Measurements from ENCODE around the gene MPIG6B.

The MPIG6B gene, protein sequence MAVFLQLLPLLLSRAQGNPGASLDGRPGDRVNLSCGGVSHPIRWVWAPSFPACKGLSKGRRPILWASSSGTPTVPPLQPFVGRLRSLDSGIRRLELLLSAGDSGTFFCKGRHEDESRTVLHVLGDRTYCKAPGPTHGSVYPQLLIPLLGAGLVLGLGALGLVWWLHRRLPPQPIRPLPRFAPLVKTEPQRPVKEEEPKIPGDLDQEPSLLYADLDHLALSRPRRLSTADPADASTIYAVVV

DNA sequence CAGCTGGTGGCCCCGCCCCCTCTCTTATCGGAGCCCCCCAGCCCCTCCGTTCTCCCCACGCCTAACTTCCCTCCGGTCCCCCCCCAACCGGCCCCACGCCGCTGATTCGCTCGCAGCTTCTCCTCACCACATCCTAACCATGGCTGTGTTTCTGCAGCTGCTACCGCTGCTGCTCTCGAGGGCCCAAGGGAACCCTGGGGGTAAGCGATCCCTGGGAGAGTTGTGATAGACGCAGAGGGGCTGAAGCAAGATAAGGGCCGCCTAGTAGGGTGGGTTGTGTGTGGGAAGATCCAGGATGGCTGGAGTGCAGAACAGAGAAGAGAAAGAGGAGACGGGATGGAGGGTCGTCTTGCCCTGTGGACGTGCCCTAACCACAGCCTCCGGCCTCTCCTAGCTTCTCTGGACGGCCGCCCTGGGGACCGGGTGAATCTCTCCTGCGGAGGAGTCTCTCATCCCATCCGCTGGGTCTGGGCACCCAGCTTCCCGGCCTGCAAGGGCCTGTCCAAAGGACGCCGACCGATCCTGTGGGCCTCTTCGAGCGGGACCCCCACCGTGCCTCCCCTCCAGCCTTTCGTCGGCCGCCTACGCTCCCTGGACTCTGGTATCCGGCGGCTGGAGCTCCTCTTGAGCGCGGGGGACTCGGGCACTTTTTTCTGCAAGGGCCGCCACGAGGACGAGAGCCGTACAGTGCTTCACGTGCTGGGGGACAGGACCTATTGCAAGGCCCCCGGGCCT lies at the start of gene MPIG6B:
MPIG6B (plus strand) TSS at position 129 of the 735 bp plus-strand sequence; CDS start at position 140, 11 bp downstream.
- DNase-seq = no peak

DNA sequence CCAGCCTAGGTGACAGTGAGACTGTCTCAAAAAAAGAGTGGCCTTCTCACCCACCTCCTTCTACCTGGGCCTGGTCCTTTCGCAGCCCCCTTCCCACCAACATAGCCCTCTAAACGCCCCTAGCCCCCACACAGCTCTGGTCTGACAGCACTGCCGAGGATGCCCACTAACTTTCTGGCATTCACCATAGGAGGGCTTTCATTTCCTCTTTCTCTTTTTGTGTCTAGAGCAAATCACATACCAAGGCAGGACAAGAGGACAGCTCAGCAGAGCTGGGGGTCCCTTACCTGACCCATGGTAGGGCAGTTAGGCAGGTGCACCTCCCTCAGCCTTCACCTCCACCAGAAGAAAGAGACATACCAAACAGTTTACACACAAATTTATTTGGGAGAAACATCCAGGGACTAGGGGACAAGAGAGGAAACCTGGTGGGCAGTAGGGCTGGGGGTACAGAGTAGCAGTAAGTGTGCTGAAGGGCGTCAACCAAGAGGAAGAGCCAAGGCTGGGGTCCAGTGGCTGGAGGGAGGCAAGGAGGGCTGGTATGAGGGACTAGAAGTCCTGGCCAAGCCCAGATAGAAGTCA lies 46.8 kb upstream of the MPIG6B start:
- DNase-seq = no peak

DNA sequence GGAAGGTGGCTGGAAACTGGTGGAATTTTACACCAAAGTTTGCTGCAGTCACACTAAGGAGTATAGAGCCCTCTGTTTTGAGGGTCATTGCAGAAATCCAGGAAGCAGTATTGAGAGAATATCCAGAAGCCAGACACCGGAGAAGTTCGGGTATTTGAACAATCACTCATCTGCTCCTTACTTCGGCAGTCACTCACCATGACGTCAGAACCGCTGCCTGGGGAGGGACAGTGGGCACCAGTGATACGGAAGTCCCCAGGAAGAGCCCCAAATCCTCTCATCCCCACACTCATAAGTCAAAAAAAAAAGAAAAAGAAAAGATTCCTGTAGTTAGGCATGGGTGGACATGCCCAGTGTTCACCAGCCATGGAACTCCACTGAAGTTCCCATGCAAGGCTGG lies 46.3 kb upstream of the MPIG6B start:
- DNase-seq = no peak

DNA sequence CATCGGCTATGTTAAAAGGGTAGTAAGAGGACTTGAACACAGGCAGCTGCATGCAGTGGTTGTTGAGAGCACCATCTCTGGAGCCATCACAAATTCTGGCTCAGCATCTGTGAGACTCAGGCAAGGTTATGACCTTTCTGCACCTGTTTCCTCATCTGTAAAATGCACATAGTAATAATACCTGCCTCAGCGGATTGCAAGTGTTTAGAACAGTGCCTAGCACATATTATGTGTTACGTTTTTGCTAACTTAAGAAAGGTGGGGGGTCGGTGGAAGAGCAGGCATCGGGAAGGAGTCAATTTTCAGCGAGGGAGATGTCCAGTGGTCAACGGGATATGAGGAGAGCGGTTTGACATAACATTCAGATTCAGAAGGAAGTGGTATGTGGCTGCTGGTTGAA lies 45.2 kb upstream of the MPIG6B start:
- no peak for DNase-seq

DNA sequence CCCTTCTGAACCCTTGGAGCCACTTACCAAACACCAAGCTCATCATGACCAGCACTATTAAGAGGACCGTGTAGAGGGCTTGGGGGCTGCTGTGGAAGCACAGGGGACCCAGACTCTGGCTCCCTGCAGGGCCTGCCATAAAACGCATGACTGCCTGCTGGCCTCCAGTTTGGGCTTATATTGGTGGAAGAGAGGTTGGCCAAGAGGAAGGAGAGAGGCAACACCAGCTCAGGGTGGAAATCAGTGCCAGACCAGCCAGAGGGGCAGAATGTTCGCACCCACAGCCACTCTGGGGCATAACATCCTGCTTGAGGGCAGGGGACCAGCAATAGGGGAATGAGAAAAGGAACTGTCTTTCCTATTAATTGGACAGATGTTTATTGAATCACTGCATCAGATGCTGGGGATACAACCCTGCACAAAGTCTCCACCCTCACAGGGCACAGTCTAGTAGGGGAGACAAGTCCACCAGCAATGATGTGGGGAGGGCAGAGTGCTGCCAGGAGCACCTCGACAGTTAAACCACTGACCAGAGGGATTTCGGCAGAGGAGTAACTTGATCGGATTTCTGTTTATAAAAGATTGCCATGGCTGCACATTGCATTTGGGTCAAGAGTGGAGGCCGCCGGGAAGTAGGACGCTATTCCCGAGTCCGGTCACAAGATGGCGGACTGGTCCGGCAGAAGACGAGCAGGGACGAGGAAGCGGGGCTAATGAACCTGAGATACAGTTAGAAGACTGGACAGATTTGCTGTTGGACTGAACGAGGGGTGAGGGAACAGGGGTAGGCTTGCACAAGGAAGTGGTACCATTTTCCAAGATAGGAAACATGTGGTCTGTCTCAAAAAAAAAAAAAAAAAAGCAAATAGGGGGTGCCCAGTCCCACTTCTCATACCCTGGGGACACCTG lies 42.7 kb upstream of the MPIG6B start, which contains the start of gene LY6G5C:
LY6G5C (minus strand) TSS at position 842 of the 909 bp plus-strand sequence; CDS start at position 148, 694 bp downstream.
- peak; percentile 75 for DNase-seq

DNA sequence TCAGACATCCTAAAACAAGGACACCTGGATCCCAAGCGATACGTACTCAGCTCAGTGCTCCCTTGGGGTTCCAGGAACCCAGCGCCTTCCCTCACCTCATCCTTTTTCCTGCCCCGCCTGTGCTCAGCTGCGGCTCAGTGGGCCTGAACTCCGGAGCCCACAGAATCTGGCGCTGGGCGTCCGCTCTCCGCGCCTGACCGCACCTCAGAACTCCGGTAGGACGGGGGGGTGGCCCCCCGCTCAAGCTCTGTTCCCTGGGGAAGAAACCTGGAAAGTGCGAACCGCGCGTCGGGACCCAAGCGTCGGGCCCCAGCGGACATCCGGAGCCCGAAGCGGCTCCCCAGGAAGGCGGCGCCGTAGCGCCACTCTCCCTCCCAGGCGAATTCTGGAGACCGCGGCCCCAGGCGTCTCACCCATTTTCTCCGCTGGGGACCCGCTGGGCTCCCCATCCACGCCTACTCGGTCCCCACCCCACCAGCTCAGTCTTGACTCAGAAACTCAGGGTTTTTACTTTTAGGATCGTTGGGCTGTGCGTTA lies 42.0 kb upstream of the MPIG6B start:
- DNase-seq = peak; percentile 59

DNA sequence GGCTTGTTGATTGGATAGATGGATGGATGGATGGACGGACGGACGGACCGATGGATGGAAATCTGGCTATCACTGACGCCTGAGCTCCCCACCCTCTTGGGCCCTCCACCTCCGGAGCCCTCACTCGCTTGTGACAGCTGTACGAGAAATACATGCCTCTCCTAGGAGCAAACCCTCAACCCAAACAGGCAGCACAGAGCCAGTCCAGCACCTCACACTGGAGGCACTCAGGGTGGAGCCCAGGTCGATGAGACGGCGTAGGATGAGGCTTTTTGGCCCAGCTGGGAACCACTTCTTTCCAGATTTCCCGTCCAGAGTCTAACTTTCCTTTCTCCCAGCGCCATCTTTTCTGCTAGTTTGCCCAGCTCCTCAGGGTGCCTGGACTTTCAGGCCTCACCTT lies 39.6 kb upstream of the MPIG6B start:
- DNase-seq = no peak

DNA sequence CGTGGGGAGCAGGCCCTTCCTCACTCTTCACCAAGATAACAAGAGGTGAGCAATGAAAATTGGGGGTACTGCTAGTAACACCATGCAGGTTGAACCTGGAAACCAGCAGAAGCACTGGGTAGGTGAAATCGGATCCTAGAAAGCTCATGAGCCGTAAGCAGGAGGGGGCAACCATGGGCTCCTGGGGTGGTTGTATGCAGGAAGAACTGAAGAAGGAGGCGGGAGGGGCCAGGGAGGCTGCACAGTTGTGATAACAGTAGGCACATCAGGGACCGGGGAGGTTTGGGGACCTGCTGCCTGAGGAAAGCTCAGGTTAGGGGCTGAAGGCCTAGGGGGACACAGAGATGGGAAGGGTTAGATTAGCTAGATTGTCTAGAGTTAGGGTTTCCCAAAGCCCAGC lies 36.7 kb upstream of the MPIG6B start:
- DNase-seq = no peak

DNA sequence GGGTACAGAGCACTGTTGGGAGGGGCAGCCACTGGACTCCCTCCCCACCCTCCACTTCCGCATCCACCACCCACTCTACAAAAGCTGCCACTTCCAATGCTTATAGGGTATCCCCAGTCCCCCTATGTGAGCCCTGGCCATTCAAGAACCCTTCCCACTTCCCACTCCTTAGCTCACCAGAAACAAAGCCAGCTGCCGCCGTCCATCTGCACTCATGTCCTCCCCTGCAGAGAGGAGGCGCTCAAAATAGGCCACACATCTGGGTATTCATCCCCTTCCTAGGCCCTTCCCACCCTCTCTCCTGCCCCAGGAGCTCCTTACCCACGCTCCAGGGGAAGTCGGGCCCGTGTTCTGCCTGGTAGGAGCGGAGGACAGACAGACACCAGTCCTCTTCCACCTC lies 35.9 kb upstream of the MPIG6B start:
- DNase-seq = no peak

DNA sequence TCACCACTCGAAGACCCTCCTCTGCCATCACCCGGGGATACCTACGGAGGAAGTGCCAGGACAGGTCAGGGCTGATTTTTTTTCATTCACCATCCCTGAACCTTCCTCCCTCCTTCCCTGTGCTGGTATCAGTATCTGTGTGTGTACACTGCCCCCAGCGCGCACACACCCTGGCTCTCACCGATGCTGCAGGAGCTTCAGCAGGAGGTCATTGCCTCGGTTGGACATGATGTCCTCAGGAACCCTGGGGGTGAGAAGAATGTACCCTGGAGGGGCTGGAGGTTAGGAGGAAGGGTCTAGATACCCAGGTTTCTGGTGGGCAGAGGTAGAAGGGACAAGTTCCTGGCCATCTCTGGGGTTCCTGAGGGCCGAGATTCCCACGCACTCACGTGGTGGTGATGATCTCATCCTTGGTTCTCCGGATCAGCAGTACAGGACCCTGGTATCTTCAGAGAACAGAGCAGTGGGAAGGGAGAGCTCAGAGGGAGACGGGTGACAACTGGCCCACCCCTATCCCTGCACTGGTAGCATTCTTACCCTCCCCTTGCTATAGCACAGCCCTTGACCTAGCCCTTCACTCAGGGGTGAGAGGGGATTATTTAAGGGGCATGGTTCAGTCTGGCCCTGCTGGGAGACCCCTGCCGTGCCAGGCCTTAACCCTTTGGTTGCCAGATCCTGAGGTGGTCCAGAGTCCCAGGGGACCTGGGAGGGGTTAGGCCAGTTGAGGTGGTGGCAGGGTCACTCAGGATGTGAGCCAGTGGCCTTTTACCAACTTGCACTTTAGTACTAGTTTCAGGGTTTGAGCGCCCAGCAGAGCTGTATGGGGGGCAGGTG lies 35.1 kb upstream of the MPIG6B start:
- no peak for DNase-seq

DNA sequence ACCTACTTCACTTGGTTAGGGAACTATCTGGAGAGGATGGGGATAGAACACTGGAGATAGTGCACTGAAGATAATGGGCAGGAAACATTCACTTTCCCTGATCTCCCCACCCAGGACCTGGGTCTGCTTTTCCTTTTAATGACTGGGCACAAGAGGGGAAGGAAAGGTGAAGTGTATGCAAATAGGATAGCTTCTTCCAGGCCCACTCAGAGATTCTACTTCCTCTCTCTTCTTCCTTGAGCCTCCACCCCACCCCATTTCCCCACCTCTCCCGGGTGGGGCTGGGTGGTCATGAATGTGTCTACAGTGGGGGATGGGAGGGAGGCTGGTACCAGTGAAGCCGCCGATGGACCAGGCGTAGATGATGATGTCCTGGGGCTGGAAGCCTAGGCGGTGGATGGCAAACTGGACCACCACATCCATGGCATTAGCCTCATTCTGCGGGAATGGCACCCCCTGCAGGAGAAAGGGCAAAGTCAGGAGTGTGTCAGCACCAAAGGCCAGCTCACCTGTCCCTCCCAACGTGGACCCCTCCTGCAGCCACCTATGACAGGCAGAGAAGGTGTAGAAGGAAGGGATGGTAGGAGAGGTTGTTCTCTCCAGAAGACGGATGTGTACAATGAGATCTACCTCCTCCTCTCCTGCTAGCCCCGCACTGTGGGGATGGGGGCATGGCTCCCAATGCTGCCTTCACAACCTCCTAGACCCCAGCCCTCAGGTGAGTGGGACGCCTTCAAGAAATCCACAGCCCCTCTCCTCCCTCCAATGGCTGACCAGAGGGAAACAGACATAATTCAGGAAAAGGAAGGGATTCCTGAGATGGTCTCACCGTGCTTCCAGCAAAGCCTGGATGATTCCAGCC lies 33.7 kb upstream of the MPIG6B start:
- peak; percentile 24 for DNase-seq

DNA sequence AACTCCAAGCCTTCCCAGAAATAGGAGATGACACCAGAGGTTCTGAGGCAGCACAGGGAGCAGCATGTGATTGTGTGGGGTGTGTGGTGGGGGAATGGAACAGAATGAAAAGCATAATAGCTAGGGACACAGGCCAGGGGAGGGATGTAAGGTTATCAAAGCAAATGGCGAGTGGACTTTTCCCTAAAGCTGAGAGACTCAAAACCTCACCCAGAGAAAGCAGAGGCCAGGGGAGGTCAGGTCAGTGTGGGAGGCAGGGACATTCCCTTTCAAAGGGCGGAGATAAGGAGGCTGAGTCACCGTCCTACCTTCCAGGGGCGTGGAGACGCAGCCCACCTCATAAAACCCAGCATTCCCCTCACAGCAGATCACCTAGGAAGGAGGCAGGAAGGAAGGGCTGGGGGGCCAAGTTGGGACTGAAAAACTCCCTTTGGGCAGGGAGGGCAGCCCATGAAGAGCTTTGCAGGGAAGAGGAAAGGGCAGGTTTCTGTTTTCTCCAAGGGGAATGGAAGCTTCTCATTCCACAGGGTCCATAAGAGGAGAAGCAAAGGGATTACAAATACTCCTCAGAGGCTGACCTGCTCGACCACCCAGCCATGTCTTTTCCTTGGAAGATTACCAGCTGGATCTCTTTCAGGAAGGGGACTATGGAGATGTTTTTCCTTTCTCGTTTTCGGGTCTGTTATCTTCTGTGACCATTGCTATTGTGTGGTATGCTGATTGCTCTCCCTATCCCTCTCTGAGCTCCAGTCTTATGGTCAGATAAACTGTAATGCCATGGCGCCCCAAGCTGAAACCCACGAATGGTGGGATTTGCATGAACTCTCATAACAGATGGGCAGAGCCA lies 32.7 kb upstream of the MPIG6B start:
- no peak for DNase-seq

DNA sequence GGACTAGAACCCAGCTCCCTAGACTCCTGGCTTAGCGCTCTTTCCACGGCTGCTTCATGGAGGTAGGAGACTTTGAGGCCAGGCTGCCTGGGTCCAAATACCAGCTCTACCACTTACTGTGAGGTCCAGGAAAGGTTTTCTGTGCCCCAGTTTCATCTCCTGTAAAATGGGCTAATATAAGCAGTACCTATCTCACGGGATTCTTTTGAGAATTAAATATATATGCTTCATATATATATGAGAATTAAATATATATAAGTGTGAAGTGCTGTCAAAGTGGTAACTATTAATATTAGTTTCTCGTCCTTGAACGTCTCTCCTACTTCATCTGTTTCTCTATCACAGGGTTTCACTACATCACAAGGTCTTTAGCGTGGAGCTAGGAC lies 32.1 kb upstream of the MPIG6B start:
- DNase-seq = no peak

DNA sequence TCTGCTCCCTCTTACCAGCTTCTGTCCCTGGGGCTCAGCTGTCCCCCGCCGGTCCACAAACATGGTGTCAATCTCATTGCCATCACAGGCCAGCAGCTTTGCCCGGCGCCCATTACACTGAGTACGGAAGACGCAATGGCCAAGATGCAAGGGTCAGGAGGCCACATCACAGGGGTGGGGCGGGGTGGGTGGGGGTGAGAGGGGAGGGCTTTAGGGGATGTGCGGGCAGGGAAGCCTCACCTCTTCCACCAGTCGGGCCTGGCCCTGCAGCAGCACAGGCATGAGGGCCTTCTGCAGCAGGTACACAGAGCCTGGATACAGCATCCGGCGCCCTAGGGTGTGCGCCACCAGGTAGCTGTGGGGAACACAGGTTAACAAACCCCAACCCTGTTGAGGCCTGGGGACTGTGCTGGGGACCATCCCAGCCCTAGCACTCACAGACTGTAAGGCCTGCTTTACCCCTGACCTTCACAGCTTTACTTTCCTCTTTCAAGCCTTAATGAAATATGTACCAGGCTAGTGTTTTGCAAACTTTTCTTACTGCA lies 31.5 kb upstream of the MPIG6B start:
- no peak for DNase-seq

DNA sequence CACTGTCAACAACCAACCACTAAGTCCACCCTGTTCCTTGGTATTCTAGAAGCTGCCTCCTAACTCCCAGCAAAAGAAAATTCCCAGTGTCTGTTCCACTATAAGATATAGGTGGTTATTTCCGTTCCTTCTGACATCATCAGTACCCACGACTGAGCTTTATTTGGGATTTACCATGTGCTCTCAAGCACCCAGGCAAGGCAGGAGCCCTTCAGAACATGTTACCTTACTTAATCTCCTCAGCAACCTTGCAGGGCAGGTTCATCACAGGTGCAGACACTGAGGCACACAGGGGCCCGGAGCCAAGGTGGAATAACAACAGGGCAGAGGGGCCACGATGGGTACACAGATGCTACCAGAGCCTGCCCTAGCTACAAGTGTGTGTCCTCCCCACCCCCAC lies 30.8 kb upstream of the MPIG6B start:
- no peak for DNase-seq

DNA sequence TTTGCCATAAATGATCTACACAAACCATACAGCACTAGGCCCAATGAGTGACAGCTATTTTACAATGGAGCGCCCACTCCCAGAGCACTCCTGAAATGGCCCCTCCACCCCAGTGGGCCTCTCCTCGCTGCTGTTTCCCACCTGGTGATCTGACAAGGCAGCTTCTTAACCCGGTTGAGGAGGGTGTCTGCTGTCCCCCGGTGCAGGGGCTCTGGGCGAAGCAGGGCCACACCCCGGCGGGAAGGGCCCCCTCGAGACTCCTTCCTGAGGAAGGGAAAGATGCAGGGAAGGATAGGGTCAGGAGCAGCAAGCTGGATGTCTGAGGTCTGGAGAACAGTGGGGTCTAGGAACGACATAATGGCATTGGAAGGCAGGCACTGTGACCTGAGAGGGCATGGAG lies 30.3 kb upstream of the MPIG6B start:
- DNase-seq = no peak

DNA sequence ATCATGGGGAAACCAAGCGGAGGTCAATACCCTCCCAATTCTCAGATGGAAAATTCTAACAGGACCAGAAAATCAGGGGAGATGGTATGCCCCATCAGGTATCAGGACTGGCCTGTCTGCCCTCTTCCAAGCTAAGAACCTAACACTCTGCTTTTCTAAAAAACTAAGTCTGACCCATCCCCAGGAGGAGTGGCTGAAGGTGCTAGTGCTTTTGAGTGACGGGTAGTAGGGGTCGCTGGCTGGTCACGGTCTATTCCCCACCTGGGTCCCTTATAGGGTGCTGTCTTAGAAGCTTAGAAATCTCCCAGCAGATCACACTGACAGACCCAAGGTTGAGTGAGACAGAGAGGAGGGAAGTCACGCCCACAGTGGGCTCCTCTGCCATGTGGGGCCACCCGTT lies 29.6 kb upstream of the MPIG6B start:
- no peak for DNase-seq

DNA sequence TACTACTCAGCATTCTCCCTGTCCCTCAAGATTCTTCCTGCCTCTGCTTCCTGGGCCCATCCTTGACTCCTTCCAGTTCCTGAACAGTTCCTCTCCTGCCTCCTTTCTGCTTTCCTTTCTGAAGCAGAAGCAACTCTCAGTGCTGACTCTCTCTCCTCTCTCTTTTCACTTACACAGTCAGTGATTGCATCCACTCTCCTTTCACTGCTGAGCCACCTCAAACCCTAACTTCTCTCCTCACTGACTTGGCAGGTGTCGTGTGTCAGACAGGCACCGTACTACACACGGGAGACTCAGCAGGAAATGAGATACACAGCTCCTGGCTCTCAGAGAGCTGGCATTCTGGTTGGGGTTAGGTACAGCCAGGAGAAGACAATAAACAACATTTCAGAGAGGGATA lies 25.6 kb upstream of the MPIG6B start:
- DNase-seq = no peak

DNA sequence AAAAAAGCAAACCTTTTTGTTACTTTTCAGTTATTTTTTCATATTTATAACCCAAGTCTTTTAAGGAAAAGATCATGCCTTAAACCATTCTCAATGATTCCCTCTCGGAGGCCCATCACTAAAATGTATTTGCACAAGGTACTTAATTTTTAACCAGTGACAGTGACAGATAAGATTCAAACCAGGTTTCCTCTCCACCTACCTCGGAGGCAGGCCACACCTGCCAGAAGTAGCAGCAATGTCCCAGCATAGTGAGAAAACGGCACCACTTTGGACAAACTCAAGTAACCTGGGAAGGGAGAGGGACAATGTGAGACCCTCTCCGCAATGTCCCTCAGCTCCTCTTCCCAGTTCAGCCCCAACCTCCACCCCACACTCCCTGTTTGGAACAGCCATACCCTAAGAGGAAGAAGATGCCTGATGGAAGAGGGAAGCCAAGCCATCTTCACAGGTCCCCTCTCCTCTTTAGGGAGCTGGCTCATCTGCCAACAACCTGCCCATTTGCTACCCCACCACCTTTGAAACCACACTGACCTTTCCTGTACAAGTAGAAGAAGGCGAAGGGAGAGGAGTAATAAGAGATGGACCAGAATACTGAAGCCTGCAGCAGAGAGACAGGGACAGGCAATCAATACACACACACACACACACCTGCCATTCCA lies 22.3 kb upstream of the MPIG6B start:
- DNase-seq = no peak

Measured in activated CD4-positive, alpha-beta T cell treated with anti-CD3 and anti-CD28 coated beads for 48 hours (primary cell).